GM21381 (cell line): Measurements from ENCODE around the gene LARGE2.

Experiments
- ATAC-seq: cut with Tn5 transposase; IDR thresholded peaks from one replicate; pipeline ENCODE4 v1.9.1; 2021; ENCODE audit warnings: mild to moderate bottlenecking, moderate library complexity; ENCODE audit not compliant: unreplicated experiment

LARGE2 gene

DNA sequence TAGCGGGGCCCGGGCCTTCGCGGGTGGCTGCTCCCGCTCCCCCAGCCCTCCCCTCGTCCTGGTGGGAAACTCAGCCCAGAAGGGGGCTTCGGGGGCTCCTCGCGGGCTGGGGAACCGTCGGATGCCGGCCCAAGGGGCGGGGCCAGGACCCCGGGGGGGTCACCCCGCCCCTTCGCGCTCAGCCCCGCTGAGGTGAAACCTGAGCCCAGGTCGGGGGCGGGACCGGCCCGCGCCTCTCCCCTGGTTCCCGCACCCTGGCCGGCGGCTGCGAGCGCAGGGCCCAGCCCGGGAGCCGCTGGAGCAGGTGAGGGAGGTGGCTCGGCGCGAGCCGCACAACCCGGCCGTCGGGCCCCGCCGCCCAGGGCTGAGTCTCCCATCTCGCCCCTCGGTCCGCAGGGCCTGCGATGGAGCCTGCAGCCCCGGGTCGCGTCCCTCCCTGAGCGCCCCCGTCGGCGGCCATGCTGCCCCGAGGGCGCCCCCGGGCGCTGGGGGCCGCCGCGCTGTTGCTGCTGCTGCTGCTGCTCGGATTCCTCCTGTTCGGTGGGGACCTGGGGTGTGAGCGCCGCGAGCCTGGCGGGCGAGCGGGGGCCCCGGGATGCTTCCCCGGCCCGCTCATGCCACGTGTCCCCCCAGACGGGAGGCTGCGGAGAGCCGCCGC, at the start of gene LARGE2:
Gene LARGE2, plus strand, starts transcription at position 232 of the 658 bp plus-strand sequence. Its CDS starts 227 bp downstream, at position 459.
- no peak for ATAC-seq

DNA sequence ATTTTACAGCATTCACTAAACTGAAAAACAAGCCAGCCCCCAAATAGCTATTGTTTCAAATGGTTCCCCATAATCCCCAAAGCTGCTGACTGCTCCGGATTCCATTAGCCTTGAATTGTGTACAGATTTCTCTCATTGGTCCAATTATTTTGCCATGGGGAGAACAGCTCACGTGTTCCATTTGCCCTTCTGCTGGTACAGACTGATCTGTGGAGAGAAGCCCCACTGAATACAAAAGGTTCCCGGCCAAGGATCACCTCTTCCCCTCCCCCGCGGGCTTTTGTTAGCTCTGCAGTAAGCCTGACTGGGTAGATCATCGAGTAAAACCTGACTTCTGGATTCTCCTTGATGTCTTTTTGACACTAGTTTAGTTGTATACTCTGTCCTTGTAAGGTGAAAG, 46.1 kb upstream of the LARGE2 start:
- no peak for ATAC-seq

DNA sequence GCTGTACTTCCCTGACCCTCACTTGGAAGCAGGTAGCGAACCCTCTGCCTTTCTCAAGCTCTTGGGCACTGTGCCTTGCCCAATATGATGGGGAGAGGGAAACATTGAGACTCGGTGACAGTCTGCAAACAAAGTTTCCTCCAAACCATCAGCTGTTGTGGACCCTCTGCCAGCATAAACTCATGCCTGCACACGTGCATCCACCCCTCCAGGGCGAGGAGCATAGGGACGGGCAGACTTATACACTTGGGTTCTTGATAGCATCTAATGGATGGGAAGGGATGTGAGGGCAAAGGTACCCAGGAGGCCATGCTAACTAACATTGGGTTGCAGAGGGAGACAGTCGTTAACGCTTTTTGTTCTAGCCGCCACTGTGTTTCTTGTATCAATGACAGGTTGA, 45.2 kb upstream of the LARGE2 start:
- ATAC-seq, result no peak

DNA sequence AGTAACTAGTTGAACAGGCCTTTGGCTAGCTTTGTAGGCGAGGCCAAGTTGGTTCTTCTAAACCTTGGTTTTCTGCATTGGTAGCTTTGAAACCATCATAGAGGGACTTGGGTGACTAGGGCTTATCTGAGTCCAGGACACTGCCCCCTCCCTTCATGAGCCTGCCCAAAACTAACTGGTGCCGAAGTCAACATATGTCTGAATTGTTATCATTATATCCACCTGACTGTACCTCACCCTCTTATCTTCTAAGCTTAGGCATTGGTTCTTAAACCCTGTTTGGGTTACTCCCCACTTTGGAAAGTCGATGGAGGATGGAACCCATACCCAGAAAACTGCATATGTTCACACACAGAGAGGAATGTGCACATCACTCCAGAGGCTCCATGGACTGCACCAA, 44.6 kb upstream of the LARGE2 start:
- no peak for ATAC-seq

DNA sequence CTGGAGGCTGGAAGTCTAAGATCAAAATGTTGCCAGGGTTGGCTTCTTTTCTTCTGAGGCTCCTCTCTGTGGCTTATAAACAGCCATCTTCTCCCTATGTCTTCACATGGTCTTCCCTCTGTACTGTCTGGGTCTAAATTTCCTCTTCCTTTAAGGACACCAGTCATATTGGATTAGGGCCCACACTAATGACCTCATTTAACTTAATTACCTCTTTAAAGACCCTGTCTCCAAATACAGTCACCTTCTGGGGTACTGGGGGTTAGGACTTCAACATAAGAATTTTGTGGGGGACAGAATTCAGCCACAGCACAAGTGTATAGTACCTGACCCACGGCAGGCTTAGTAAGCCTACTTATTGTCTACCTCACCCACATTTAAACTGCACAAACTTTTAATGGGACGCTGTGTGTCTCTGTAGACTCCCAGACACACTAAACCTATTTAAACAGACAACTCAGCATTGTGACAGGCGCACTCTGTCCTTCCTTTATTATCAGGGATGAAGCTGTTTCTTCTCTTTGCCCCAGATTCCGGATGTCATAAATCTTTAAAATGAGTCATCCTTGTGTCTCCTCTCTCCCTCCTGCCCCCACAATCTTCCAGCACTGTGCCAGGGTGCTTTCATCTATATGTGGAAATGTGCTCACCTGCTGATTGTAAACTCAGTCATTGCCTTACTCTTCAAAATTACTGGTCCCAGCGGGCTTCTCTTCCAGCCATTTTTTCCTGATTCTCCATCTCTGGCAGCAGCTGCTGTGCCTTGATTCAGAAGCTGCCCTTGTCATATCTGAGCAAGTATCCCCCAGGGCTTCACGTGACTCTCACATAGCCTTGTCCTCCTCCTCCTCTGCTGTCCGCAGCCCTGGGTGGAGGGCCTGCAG, 42.4 kb upstream of the LARGE2 start:
- ATAC-seq, result no peak

DNA sequence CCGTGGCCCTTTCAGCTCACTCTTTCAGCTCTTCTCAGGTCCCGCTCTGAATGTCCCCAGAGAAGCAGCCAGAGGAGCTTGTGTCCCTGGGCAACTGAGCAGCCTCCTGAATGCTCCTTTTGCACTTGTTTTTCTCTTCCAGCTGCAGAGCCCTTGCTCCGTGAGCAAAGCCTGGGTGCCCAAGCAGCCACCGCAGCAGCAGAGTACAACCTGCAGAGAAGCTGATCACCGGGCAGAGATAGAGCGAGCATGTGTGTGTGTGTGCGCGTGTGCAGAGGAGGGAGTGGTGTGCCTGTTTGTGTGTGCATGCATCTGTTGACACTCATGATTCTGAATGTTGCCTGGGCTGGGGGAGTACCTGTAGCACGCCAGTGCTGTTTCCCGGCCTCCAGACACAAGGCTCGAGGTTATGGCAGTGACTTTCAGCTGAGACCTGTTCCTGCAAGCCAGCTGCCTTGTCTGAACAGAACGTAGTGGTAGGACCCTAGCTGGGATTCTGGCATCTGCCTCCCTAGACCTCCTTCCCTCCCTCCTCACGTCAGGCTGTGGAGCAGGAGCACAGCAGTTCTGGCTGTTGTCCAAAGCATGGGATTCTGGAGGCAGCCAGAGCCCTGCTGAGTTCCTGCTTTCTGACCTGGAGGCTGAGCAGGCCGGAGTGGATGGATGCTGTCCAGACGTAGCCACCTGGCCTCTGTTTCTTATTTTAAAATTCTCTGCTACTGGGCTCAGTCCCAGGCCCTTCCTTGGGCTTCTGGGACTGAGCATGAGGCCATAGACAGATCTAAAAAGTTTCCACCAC, 41.5 kb upstream of the LARGE2 start:
- no peak for ATAC-seq

DNA sequence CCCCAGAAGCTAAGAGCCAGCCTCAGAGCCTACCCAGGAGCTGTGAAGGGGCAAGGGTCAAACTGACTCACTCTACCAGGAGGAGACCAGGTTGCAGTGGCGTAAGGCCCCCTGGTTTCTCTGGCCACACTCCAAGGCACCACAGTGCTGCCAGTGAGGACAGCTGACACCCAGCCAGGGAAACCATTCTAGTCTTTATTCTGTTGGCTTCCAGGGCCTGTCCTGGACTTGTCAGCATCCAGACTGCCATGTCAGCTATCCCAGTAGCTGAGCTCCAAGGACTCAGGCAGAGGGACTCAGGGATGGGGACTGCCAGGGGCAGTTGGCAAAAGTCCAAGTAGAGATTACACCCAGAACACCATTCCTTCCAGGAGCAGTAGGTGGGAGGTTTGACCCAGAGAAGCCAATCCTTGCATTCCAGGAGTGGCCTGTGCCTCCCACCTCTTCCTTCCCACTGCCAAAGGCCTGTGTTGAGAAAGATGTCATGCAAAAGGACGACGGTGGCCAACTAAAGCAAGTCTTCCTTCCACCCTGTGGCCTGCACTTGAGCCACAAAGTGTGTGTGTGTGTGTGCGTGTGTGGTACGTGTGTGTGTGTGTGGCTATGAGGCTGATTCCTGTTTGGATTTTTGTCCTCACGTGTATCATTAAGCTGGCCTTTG, 40.6 kb upstream of the LARGE2 start:
- ATAC-seq, result no peak

DNA sequence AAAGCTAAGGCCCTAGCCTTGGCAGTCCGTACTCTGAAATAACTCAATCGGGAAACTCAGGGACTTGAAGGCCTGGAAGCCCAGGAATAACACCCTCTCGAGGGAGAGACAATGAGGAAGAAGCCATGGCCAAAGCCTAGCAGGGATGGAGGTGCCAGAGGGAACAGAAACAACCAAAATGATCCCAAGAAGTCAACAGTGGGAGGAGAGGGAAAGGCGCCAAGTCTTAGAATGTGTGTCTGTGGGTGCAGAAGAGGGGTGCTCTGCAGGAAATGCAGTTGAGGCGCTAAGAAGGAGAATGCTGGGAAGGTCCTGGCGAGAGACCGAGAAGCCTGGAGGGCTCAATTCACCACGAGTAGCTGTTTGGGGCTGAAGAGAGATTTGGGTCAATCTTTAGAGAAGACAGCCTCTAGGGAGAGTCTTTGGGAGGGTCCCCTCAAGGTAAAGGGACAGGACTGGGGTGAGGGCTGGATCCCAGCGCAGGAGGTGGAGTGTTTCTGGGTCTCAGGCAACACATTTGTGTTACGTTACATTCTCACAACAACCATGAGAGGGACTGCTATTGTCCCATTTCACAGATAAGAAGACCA, 37.8 kb upstream of the LARGE2 start:
- no peak for ATAC-seq

DNA sequence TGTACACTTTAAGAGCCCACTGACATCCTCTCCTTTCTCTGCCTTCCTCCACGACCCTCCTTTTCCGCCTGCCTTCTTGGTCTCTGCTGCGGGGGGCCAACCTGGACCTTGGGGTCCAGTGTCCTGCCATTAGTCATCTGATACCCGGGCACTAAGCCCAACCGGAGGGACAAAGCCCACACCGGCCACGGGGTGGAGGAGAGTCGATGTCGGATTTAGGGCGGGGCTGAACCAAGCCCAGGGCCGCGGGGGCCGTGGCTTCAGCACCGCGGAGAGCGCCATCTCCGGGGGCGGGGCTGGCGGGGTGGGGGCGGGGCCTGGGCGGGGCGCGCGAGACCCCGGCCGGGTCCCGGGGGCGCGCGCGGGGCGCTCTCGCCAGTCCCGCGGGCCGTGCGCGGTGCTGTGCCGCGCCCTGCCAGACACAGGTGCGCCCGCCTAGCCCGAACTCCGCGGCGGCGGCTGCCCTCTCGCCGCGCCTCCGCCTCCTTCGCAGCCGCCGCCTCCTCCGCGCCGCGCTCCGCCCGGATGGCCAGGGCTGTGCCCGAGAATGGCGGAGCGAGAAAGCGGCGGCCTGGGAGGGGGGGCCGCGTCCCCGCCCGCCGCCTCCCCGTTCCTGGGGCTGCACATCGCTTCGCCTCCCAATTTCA, 37.1 kb upstream of the LARGE2 start, which contains the start of gene MAPK8IP1:
Gene MAPK8IP1, plus strand, starts transcription at position 378 of the 647 bp plus-strand sequence. Its CDS starts 170 bp downstream, at position 548.
- peak; percentile 73 for ATAC-seq

DNA sequence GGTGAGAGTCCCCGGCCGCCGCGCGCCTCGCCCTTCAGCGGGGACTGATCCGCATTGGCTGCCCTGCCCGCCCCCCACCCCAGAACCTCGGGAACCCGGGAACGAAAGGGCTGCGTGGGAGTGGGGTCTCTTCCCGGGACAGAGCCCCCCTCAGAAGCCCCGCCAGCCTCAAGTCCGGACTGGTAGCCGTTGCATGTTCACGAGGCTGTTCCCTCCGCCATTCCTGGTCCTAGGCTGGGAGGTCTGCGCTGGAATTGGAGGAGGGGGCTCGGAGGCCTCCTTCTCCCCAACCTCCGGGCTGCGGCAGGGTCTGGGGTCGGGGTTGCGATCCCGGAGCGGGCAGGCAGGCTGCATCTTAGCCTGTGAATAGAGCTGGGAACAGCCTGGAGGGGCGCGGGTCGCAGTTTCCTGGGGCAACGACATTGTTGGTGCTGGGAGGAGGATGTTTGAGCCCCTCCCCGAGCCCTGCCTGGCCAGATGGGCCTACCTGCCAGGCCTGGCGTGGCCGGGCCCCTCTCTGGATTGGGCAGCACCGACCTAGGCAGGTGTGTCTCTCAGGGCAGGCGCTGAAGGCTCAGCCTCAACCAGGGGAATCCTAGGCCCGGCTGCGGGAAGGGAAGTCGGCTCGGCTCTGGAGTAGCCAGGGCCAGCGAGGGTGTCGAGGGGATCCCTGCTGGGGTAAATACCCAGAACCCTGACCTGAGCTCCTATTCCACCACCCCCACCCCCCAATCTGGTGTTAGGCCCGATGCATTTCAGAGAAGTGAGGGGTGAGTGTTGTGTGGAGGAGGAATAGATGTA, 36.3 kb upstream of the LARGE2 start:
- ATAC-seq, result no peak

DNA sequence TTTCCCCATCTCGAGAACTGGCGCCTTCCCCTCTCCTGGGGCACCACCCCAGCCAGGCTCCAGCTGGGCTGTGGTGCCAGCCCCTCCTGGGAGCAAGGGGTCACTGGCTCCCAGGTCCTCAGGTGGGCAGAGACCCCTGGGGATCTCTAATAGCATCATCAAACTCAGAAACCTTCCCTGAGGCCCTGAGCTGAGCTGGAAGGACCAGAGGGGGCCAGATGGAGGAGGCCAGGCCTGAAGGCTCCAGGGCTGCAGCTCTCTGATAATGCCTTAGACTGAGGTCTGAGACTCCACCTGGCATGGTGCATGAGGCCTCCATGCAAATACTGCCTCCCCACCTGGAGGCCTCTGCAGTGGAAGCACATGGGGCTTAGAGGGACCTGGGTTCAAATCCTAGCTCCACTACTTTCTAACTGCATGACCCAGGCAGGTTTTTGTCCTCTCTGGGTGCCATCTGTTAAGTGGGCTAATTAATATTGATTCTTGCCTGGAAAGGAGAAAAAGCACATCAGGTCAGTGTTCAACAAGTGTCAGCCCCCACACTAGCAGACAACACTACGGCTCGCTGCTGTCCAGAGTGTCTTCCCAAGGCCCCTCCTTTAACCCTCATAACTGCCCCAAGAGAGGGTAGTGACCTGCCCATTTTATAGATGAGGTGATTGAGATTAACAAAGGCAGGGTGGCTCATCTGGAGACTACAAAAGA, 35.5 kb upstream of the LARGE2 start:
- ATAC-seq, result no peak

DNA sequence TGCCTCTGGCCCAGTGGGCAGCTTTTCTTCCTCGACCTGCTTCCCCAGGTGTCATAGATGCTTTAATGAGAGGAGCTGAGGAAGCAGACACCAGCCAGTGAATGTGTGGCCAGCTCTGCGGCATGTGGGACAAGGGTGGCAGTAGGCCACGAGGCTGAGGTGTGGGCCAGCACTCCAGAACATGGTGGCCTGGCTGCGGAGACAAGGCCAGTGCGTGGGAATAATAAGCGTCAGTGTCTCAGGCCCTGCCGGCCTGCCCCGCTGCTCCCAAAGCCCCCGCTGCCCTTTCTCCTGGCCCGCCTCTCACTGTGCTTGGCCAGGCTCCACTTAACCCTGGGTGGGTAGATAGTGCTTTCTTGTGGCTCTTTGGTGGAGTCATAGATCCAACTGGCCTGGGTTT, 34.9 kb upstream of the LARGE2 start:
- ATAC-seq, result no peak

DNA sequence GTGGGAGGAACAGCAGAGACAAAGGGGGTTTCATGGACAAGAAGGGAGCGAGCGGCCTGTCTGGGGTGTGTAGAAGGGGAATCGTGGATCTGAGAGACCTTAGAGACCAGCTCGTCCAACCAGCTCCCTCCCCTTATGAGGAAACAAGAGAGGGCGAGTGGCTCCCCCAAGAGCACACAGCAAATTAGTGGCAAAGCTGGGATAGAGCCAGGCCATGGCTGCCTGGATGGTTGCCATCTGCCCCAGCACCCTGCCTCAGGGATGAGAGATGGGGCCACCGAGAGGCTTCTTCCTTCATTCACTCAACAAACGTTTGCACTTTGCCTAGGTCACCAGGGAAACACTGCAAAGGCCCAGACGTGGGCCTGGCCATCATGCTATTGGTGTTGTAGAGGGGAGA, 32.9 kb upstream of the LARGE2 start:
- no peak for ATAC-seq

DNA sequence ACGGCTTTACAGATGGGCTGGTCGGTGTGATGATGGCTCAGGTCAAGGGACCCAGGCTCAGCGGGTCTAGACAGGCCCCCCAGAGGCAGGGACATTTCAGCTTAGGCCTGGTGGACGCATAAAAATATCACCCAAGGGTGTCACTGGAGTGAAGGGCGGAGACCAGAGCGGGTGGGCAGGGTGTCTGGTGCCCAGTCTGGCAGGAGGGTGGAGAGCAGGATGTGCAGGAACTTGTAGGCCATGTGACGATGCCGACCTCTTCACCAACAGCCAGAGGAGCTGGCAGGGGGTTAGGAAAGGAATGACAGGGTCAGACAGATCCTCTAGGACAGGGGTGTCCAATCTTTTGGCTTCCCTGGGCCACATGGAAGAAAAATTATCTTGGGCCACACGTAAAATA, 32.5 kb upstream of the LARGE2 start:
- ATAC-seq, result no peak

DNA sequence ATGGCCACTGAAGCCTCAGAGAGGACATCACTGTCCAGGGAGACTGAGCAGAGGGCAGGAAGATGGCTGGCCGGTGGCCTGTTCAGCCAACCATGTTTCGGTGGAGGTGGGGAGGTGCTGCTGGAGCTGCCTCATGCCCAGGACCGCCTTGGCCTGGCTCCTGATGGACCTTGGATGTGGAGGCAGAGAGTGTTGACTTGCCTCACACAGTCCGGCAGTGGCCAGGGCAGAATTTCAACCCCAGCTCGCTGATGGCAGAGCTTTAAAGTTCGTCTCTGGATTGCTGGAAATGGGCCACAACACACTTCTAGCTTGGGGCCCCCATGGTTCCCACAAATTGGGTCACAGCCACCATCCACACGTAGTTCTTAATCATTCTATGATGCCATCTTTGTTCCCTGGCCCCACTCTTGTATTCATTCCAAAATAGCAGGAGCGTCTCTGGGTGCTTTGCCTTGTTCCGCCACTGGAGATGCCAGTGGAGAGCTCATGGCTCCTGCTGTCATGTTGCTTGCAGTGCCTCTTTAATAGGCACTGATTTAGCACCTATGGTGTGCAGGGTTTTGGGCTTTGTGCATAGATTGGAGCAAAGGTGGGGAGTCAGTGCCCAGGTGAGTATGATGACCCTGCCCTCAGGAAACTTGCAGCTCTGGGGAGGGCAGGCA, 31.4 kb upstream of the LARGE2 start:
- no peak for ATAC-seq

DNA sequence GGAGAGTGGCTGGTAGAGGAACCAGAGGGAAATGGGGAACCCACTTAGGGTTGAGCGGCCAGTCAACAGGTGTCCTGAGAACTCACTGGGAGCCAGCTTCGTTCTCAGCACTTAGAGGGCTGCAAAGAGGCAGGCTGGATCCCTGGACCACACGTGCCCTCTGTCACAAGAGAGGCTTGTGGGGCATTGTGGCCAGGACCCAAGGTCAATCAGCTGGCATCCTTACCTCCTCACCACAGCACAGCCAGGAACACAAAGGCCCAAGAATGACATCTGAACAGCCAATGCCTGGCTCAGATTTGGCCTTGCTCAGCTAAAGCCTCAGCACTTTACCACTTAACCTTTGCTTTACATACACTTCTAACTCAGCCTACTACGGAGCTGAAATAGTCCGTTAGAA, 29.6 kb upstream of the LARGE2 start:
- ATAC-seq, result no peak

DNA sequence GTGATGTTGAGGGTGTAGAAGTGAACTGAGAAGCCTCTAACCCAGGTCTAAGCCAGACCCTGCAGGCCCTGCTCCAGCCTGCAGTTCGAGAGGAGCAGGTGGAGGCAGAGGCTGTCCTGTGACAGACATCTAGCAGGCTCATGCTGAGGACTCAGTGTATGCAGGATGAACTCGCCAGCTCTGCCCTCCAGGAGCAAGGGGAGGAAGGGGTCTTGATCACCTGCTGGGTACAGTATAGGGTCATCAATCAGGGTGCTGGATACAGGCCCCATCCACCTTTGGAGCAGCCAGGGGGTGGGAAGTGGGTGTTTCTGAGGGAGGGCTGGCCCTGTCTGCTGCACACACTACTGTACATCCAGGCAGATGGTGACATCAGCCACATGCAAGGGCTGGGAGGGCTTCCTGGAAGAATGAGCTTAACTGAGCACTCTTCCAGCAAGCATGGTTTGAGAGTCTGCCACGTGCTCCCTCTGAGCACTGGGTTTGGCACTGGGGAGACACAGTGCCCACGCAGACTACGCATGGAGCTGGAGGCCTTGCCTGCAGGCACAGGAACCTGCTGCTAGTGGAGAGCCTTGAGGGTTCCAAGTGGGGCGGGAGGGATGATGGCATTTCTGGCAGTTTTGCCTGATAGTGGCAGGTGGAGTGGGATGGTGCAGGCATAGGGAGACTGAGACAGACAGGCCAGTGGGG, 27.8 kb upstream of the LARGE2 start:
- no peak for ATAC-seq
